ENCODE results near the gene ASB4.

- TF ChIP-seq EZH2 (IDR thresholded peaks at IDR 0.05) (no peak), POLR2AphosphoS5 (IDR thresholded peaks at IDR 0.05; ENCODE audit: borderline replicate concordance, low read depth, low read length) (no peak), FOXP2 (optimal IDR thresholded peaks at IDR 0.05; ENCODE audit: control extremely low read depth, extremely low read length, insufficient read depth) (no peak)
Measured at GRCh38 chr7:95457947-95458346, 27.8 kb upstream of the ASB4 start.

Measured in SK-N-MC (cell line).